Lower leg skin (tissue), 4 donors: ENCODE measurements around the gene CLDN11. TPM values are rescaled to one million over a fixed set of nuclear protein-coding genes. Genes with fewer than 3 reads are reported as not detected.

Experiments used
- DNase-seq, 2 donors: peaks; one replicate each; pipeline ENCODE4 v3.0.0-alpha.2; 2019; ENCODE audit warnings: low spot score in 2 of 2
- H3K4me3 ChIP-seq: fragments of 200-600 bp; sonication (generic); 2 replicates; pipeline ENCODE4 v1.5.1; 2017; ENCODE audit warnings: mild to moderate bottlenecking, low read depth; ENCODE audit not compliant: poor library complexity, severe bottlenecking
- POLR2A ChIP-seq, 2 donors: fragments of 450-650 bp; IDR thresholded peaks; one replicate each; pipeline ENCODE4 v1.6.1; 2016 to 2017; ENCODE audit warnings: antibody characterized with exemption in 2 of 2, mild to moderate bottlenecking in 1 of 2, moderate library complexity in 1 of 2
- whole genome bisulfite sequencing, 2 donors: methylation state at CpG; one replicate each; pipeline ENCODE4 v1.1.5; 2018; 5-methylcytosine and 5-hydroxymethylcytosine counted together
- intact Hi-C: fragments of 100-400 bp; cut with DNase I; formaldehyde crosslinking; loops from one replicate; pipeline ENCODE4 v1.15.0; 2023; ENCODE audit warnings: low total_unique reads
- total RNA-seq, 4 donors: library from RNA; depleted of rRNA; stranded (reverse); fragments of >200 nt; gene quantifications; one replicate each; pipeline ENCODE4 v1.1.0, GENCODE V29; 2016
- TF ChIP-seq, protein P1 (sequence below), 3 donors: fragments of 450-650 bp; IDR thresholded peaks; one replicate each; pipeline ENCODE4 v1.5.1; 2016; ENCODE audit warnings: antibody characterized with exemption in 3 of 3, mild to moderate bottlenecking in 3 of 3, moderate library complexity in 2 of 3

The CLDN11 gene
- 1 to 10 TPM; 1.5 to 4.0 (median 3.1) TPM for total RNA-seq

DNA sequence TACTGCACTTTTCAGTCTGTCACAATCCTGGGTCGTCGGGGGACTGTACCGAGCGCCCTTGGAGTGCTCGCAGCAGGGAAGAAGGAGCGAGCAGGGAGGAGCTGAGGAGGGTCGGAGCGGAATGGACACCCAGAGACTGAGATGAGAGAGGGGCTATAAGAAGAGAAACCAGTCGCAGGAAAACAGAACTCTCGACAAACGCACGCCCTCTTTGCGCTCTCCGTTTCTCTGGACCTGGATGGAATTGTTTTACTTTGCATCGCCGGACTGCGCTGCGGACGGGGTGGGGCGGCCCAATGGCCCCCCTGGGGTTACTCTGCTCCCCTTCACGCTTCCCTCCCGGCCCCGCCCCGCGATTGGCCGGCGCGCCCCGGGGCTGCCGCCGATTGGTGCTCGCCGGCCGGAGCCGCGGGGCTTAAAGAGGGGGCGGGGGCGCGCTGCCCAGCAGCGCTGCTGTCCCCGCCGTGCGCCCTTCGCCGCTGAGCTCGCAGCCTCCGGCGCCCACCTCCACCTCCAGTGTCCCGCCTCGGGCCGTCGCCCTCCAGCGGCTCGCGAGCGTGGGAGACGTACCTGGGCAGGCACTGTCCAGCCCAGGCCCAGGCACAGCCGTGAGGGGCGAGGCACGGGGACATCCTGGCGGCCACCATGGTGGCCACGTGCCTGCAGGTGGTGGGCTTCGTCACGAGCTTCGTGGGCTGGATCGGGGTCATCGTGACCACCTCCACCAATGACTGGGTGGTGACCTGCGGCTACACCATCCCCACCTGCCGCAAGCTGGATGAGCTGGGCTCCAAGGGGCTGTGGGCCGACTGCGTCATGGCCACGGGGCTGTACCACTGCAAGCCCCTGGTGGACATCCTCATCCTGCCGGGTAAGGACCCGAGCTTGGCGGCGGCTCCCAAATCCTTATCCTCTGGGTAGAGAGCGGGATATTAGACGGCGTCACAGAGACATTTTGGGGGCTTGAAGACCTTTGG is at the start of gene CLDN11:
Gene CLDN11 (plus strand): TSS at position 447 of the 977 bp plus-strand sequence. CDS start 199 bp downstream, at position 646.
- peak within 1 kb of the TSS; percentile 4 for H3K4me3 ChIP-seq
- DNase-seq, result no peak
- 11% methylated on average over 34 to 42 of the region's 79 CpGs for WGBS, 2 donors
- intact Hi-C loops, result no loop called here
- no peak for TF ChIP-seq POLR2A (IDR thresholded peaks at IDR 0.05)
- TF ChIP-seq, protein P1, sequence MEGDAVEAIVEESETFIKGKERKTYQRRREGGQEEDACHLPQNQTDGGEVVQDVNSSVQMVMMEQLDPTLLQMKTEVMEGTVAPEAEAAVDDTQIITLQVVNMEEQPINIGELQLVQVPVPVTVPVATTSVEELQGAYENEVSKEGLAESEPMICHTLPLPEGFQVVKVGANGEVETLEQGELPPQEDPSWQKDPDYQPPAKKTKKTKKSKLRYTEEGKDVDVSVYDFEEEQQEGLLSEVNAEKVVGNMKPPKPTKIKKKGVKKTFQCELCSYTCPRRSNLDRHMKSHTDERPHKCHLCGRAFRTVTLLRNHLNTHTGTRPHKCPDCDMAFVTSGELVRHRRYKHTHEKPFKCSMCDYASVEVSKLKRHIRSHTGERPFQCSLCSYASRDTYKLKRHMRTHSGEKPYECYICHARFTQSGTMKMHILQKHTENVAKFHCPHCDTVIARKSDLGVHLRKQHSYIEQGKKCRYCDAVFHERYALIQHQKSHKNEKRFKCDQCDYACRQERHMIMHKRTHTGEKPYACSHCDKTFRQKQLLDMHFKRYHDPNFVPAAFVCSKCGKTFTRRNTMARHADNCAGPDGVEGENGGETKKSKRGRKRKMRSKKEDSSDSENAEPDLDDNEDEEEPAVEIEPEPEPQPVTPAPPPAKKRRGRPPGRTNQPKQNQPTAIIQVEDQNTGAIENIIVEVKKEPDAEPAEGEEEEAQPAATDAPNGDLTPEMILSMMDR (IDR thresholded peaks at IDR 0.05), result no peak

DNA sequence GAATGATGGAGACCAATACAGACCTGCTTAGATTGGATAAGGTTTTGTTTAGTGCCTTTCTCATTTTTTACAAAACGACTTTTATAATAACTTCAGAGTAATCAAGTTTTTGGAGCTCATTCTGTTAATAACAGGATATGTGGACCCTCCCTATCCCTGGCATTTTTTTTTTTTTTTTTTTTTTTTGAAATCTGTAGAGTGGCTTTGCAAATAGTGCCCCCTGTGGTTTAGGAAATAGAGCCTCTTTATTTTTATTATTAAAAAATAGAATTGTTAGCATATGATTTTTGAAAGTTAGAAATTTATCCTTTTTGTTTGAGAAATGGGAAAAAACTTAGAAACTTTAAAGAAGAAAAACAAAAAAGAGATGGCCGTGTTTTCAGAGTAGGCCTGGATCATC is 49.7 kb upstream of the CLDN11 start:
- DNase-seq, result no peak
- no peak overlapping the region for H3K4me3 ChIP-seq
- intact Hi-C loops, result no loop called here
- TF ChIP-seq POLR2A (IDR thresholded peaks at IDR 0.05), result no peak
- TF ChIP-seq, protein P1 (IDR thresholded peaks at IDR 0.05), result no peak
- WGBS, 2 donors, result 69 to 80% methylated on average over 2 of the region's 2 CpGs

DNA sequence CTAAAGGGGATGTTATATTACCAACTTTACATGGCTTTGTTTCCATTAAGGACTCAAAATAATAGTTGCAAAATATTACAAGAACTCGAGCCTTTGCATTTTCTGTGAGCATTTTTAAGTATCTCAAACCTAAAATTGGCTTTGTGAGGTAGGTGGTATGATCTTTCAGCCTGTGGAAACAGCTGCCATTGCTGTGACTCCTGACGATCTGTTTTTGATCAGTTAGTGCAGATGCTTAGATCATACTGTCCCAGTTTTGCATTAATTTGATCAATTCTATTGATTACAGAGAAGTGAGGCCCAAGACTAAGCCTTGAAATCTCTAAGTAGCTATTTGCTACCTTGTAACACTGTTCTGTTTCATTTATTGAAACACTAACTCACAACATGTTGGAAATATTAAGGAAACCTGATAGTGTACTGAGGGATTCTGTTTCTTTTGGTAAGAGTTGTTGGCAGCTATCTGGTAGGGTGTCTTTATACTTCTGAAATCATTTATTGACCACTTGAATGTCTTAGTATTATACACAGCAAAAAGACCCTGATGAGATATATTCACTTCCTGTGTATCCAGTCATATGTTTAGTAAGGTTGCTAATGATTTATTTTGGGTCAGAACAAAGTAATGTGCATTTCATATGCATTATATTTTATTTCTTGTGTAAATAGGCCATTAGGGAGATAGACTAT is 46.3 kb upstream of the CLDN11 start:
- DNase-seq, result no peak
- 59 to 66% methylated on average over 2 of the region's 2 CpGs for WGBS, 2 donors
- intact Hi-C loops, result no loop called here
- TF ChIP-seq, protein P1 (IDR thresholded peaks at IDR 0.05), result no peak
- TF ChIP-seq POLR2A (IDR thresholded peaks at IDR 0.05), result no peak
- no peak overlapping the region for H3K4me3 ChIP-seq

DNA sequence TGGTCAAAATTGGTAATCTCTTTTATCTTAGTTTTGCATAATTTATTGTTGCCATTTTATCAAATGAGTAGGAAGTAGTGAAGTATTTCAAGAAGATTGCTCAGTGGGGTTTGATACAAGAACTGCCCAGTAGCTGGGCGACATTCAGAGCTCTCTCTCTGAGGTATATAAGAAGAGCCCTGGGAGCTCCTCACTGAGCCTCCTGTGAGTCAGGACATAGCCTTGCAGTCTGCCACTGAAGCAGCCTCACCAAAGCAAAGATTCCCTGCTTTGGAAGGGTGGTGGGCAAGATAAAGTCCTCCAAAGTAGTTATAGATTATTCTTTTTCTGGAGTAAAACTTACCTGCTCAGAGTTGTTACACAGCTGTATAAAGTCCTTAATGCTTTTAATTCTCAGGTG is 35.1 kb upstream of the CLDN11 start:
- intact Hi-C loops, result no loop called here
- no peak for TF ChIP-seq POLR2A (IDR thresholded peaks at IDR 0.05)
- WGBS, 2 donors, result 83 to 87% methylated on average over 1 of the region's 1 CpG
- DNase-seq, result no peak
- H3K4me3 ChIP-seq, result no peak overlapping the region

DNA sequence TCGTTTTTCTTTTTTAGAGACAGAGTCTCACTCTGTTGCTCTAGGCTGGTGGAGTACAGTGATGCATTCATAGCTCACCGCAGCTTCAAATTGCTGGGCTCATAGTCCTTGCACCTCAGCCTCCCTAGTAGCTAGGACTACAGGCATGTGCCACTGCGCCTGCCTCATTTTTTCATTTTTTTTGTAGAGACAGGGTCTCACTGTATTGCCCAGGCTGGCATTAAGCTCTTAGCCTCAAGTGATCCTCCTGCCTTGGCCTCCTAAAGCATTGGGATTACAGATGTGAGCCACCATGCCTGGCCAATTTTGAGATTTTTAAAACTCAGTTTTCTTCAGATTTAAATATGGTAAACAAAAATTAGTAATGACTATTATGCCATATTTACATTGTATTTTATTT is 32.2 kb upstream of the CLDN11 start:
- WGBS, 2 donors, result 86 to 98% methylated on average over 3 of the region's 3 CpGs

More for the DNA sequence above, 32.2 kb upstream of the CLDN11 start:
- intact Hi-C loops, result no loop called here
- DNase-seq, result no peak
- TF ChIP-seq POLR2A (IDR thresholded peaks at IDR 0.05), result no peak
- TF ChIP-seq, protein P1 (IDR thresholded peaks at IDR 0.05), result no peak
- no peak overlapping the region for H3K4me3 ChIP-seq
